Activated CD4-positive, alpha-beta T cell treated with anti-CD3 and anti-CD28 coated beads, Interleukin-2, amount 50 U/mL, for 24 hours (primary cell): ENCODE measurements around the gene PITPNM3.

ENCODE experiments used
- DNase-seq, 2 donors: peaks; one replicate each; pipeline ENCODE4 v3.0.0-alpha.2; 2020; ENCODE audit warnings: low read depth in 1 of 2, low spot score in 1 of 2

PITPNM3 gene

GRCh38 chr17:6463616-6464445, 92.5 kb downstream of the PITPNM3 start:
- DNase-seq: no peak

GRCh38 chr17:6462692-6463091, 93.7 kb downstream of the PITPNM3 start:
- no peak for DNase-seq

GRCh38 chr17:6461792-6462524, 94.4 kb downstream of the PITPNM3 start:
- no peak for DNase-seq

GRCh38 chr17:6461246-6461645, 95.1 kb downstream of the PITPNM3 start:
- DNase-seq: no peak

GRCh38 chr17:6460531-6461161, 95.7 kb downstream of the PITPNM3 start:
- DNase-seq: no peak

GRCh38 chr17:6458460-6458950, 97.8 kb downstream of the PITPNM3 start:
- no peak for DNase-seq

- DNase-seq: no peak
Measured at GRCh38 chr17:6457688-6458459, 98.5 kb downstream of the PITPNM3 start.

GRCh38 chr17:6456914-6457687, 99.3 kb downstream of the PITPNM3 start:
- no peak for DNase-seq

GRCh38 chr17:6456321-6456720, 100.0 kb downstream of the PITPNM3 start:
- DNase-seq: no peak

GRCh38 chr17:6455321-6455705, 101.0 kb downstream of the PITPNM3 start:
- peak in 1 of 2 donors; percentile 10 for DNase-seq

GRCh38 chr17:6454495-6455320, 101.6 kb downstream of the PITPNM3 start:
- no peak for DNase-seq

- DNase-seq: no peak
Measured at GRCh38 chr17:6453279-6454024, 102.9 kb downstream of the PITPNM3 start.

GRCh38 chr17:6452471-6453266, 103.7 kb downstream of the PITPNM3 start:
- no peak for DNase-seq

GRCh38 chr17:6450926-6451832, 105.2 kb downstream of the PITPNM3 start:
- no peak for DNase-seq

GRCh38 chr17:6449307-6449706, 107.0 kb downstream of the PITPNM3 start:
- no peak for DNase-seq

GRCh38 chr17:6448473-6448872, 107.9 kb downstream of the PITPNM3 start:
- DNase-seq: no peak
